Measurements from ENCODE around the gene MGME1. TPM values are rescaled to one million over a fixed set of nuclear protein-coding genes. Genes with fewer than 3 reads are reported as not detected.
"Not testable (repeated sequence)": the region's sequence is repeated elsewhere in the genome, so short reads cannot be mapped to it uniquely, and the experiment has no call there.

The MGME1 gene
- total RNA-seq, 4 donors from 2014 or later: 21.9 to 36.3 (median 33.5) TPM

DNA sequence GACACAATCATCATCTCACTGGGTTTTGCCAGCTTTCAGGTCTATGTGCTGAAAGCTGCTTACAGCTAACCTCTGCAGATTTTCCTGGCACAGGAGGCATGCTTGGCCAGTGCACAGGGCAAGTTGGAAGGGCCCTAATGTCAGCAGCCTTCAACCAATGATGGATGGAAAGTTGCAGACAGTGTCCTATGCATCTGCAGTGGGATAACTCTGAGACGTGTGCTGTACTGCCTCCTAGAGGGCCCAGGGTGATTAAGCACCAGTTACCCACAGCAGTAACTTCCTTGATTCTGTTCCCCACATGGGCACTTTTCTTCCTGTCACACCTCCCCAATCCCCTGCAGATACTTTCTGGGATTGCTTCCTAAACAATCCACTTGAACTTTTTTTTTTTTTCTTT, 50.2 kb downstream of the MGME1 start:
- no peak for DNase-seq (ENCODE audit: low spot score in 2 of 2)
- no peak overlapping the region for H3K4me3 ChIP-seq (ENCODE audit: low read depth, poor library complexity, severe bottlenecking)
- intact Hi-C loops (cut with DNase I; ENCODE audit: low total_unique reads): no loop called here
- 14 to 18% methylated on average over 1 of the region's 1 CpG for WGBS, 2 donors
- TF ChIP-seq, protein P1, sequence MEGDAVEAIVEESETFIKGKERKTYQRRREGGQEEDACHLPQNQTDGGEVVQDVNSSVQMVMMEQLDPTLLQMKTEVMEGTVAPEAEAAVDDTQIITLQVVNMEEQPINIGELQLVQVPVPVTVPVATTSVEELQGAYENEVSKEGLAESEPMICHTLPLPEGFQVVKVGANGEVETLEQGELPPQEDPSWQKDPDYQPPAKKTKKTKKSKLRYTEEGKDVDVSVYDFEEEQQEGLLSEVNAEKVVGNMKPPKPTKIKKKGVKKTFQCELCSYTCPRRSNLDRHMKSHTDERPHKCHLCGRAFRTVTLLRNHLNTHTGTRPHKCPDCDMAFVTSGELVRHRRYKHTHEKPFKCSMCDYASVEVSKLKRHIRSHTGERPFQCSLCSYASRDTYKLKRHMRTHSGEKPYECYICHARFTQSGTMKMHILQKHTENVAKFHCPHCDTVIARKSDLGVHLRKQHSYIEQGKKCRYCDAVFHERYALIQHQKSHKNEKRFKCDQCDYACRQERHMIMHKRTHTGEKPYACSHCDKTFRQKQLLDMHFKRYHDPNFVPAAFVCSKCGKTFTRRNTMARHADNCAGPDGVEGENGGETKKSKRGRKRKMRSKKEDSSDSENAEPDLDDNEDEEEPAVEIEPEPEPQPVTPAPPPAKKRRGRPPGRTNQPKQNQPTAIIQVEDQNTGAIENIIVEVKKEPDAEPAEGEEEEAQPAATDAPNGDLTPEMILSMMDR (IDR thresholded peaks at IDR 0.05): no peak
- no peak for TF ChIP-seq POLR2A (IDR thresholded peaks at IDR 0.05)

DNA sequence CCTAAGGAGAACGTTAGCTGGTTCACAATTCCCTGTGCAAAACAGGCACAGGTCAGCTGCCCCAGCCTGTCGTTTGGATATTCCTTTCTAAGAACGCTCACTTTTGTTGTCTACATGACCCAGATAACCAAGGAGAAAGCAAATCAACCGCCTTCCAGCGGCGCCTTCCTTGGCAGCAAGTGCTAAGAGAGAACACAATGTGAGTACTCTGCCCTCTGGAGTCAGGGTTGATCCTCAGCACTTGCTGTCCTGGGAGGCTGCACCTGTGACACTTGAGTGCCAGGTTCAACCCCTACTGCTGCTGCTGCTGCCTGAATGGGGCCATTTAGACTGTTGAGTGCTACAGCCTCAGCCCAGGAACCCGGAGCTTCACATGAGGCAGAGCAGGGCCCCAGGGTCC, 52.1 kb downstream of the MGME1 start:
- no peak for DNase-seq (ENCODE audit: low spot score in 2 of 2)
- intact Hi-C loops (cut with DNase I; ENCODE audit: low total_unique reads): no loop called here
- TF ChIP-seq, protein P1 (IDR thresholded peaks at IDR 0.05): no peak
- 93 to 95% methylated on average over 7 of the region's 7 CpGs for WGBS, 2 donors
- H3K4me3 ChIP-seq (ENCODE audit: low read depth, poor library complexity, severe bottlenecking): no peak overlapping the region

DNA sequence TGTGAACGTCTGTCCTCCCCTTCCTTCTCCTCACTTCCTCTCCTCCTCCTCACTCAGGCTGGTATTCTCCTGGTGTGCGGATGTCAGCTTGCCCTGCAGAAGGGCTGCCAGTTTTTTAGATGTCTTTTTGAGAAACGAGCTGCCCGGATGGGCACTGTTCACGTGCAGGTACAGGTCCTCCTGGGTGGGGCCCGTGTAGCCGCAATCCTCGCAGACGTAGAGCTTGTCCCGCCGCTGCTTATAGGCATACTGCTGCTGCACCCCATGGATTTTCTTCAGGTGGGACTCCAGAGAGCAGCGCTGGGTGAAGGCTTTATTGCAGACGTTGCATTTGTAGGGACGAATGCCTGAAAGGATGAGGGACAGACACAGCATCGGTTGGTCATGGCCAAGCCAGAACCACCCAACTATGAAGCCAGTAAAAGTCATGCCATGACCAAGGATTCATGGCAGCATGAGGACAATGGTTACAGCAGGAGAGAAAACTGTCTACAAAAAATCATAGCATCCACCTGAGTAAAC, 55.8 kb downstream of the MGME1 start:
- DNase-seq (ENCODE audit: low spot score in 2 of 2): no peak
- WGBS, 2 donors: 77 to 79% methylated on average over 15 of the region's 15 CpGs
- intact Hi-C loops (cut with DNase I; ENCODE audit: low total_unique reads): no loop called here
- H3K4me3 ChIP-seq (ENCODE audit: low read depth, poor library complexity, severe bottlenecking): no peak overlapping the region
- TF ChIP-seq, protein P1 (IDR thresholded peaks at IDR 0.05): no peak
- TF ChIP-seq POLR2A (IDR thresholded peaks at IDR 0.05): no peak

DNA sequence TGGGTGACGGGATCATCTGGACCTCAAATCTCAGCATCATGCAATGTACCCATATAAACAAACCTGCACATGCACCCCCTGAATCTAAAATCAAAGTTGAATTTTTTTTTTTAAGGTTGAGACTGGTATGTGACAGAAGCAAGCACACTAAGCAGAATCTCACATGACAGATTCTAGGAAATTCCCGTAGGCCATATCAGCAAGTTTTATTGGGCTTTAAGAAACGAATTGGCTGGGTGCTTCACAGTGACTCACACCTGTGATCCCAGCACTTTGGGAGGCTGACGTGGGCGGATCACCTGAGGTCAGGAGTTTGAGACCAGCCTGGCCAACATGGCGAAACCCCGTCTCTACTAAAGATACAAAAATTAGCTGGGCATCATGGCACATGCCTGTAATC, 58.2 kb downstream of the MGME1 start:
- H3K4me3 ChIP-seq (ENCODE audit: low read depth, poor library complexity, severe bottlenecking); DNase-seq (ENCODE audit: low spot score in 2 of 2); intact Hi-C loops (cut with DNase I; ENCODE audit: low total_unique reads): not testable (repeated sequence)
- WGBS, 2 donors: 75 to 83% methylated on average over 7 of the region's 7 CpGs

DNA sequence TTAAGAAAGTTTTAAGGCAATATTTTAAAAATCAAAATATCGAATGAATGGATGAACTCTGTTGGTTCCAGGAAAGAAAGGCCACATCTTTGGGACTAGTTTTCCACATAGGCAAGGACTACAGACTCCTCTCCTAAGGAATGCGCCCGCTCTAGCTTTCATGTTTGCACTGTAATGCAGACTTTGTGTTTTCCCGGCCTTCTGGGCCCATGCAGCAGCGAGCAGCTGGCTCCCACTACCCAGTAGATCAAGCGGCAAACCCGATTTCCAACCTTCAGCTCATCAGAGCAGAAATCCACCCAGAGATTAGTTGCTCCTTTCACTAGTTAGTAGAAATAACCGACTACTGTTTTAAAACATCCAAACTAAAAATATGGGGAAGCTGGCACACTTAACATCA, 61.2 kb downstream of the MGME1 start:
- 85 to 88% methylated on average over 8 of the region's 8 CpGs for WGBS, 2 donors
- no peak for DNase-seq (ENCODE audit: low spot score in 2 of 2)
- intact Hi-C loops (cut with DNase I; ENCODE audit: low total_unique reads): no loop called here
- H3K4me3 ChIP-seq (ENCODE audit: low read depth, poor library complexity, severe bottlenecking): no peak overlapping the region
- no peak for TF ChIP-seq POLR2A (IDR thresholded peaks at IDR 0.05)
- TF ChIP-seq, protein P1 (IDR thresholded peaks at IDR 0.05): no peak

DNA sequence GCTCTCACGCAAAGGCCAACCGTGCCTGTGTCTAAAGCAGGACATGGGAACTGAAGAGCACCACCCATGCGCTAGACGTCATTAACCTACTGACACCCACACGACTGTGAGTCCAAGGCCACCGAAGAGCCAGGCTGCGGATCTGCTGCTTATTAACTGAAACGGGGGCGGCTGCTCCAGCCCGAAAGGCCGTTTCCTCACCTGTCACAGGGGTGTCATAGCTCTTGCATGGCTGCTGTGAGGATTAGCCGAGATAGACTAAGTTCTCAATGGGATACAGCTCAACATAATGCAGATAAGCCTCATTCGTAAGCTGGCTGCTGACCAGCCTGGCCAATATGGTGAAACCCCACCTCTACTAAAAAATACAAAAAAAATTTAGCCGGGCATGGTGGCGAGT, 62.2 kb downstream of the MGME1 start:
- TF ChIP-seq, protein P1 (IDR thresholded peaks at IDR 0.05): no peak
- H3K4me3 ChIP-seq (ENCODE audit: low read depth, poor library complexity, severe bottlenecking): no peak overlapping the region
- DNase-seq (ENCODE audit: low spot score in 2 of 2): no peak
- 84 to 91% methylated on average over 15 of the region's 15 CpGs for WGBS, 2 donors
- intact Hi-C loops (cut with DNase I; ENCODE audit: low total_unique reads): no loop called here
